Spleen (tissue), 11 donors: ENCODE measurements around the gene SNX30. TPM values are rescaled to one million over a fixed set of nuclear protein-coding genes. Genes with fewer than 3 reads are reported as not detected.

Experiments
- DNase-seq: peaks from one replicate; pipeline ENCODE4 v3.0.0-alpha.2; 2020
- H3K27ac ChIP-seq, 8 donors: fragments of 200-600 bp; sonication (generic) in 7 of 8; 1 replicate in 4 of 8; 2 replicates in 4 of 8; pipeline versions ENCODE4 v1.5.0 to v1.8.0; 2016 to 2021; ENCODE audit warnings: inconsistent platforms in 4 of 8, mild to moderate bottlenecking in 4 of 8, moderate library complexity in 1 of 8
- H3K27me3 ChIP-seq, 7 donors: fragments of 200-600 bp; sonication (generic) in 6 of 7; replicated peaks in 1 of 7; 1 replicate in 4 of 7; 2 replicates in 3 of 7; pipeline versions ENCODE4 v1.5.0 to v1.8.0; 2016 to 2021; ENCODE audit warnings: inconsistent platforms in 3 of 7, mild to moderate bottlenecking in 1 of 7
- H3K36me3 ChIP-seq, 6 donors: fragments of 200-600 bp; sonication (generic) in 5 of 6; 1 replicate in 4 of 6; 2 replicates in 2 of 6; pipeline versions ENCODE4 v1.5.0 to v1.8.0; 2016 to 2021; ENCODE audit warnings: inconsistent platforms in 2 of 6
- H3K4me1 ChIP-seq, 6 donors: fragments of 200-600 bp; sonication (generic) in 5 of 6; 1 replicate in 3 of 6; 2 replicates in 3 of 6; pipeline versions ENCODE4 v1.5.0 to v1.8.0; 2016 to 2021; ENCODE audit warnings: inconsistent platforms in 3 of 6
- H3K4me3 ChIP-seq, 8 donors: fragments of 200-600 bp; sonication (generic) in 7 of 8; 1 replicate in 4 of 8; 2 replicates in 4 of 8; pipeline versions ENCODE4 v1.5.0 to v1.8.0; 2016 to 2021; ENCODE audit warnings: inconsistent platforms in 4 of 8, mild to moderate bottlenecking in 4 of 8, moderate library complexity in 2 of 8
- H3K9me3 ChIP-seq, 8 donors: fragments of 200-600 bp; sonication (generic) in 7 of 8; 1 replicate in 4 of 8; 2 replicates in 4 of 8; pipeline versions ENCODE4 v1.5.0 to v1.8.0; 2016 to 2021; ENCODE audit warnings: inconsistent platforms in 4 of 8
- POLR2A ChIP-seq, 3 donors: fragments of 450-650 bp; IDR thresholded peaks; one replicate each; pipeline ENCODE4 v1.5.1; 2017; ENCODE audit warnings: antibody characterized with exemption in 3 of 3, mild to moderate bottlenecking in 1 of 3
- POLR2AphosphoS5 ChIP-seq, 3 donors: sonication (generic); formaldehyde crosslinking; IDR thresholded peaks; one replicate each; pipeline ENCODE4 v1.5.1; 2017; ENCODE audit warnings: antibody characterized with exemption in 3 of 3
- WGBS, 5 donors: extraction: QIAGEN DNeasy Blood & Tissue Kit in 3 of 5; methylation state at CpG; one replicate each; pipeline versions ENCODE4 v1.1.5 to v1.1.7; 2013 to 2018; 5-methylcytosine and 5-hydroxymethylcytosine counted together
- intact Hi-C: fragments of 100-400 bp; cut with DNase I; formaldehyde crosslinking; loops from one replicate; pipeline ENCODE4 v1.15.0; 2023; ENCODE audit warnings: low total_unique reads
- polyA plus RNA-seq, 3 donors: library from polyadenylated mRNA; stranded (reverse); fragments of 200-250 nt; gene quantifications; one replicate each; pipeline ENCODE4 v1.2.1, GENCODE V29; 2013
- total RNA-seq, 7 donors: library from RNA; depleted of rRNA in 3 of 7; stranded (reverse); fragments of >200 nt in 3 of 7; fragmentation: NEBNext Ultra II Directional in 4 of 7; extraction: Animal tissue kit (Norgen Biotek cat#: 25700) in 4 of 7; gene quantifications; one replicate each; pipeline versions ENCODE4 v1.1.0 to v1.2.1, GENCODE V29; 2016 to 2021
- TF ChIP-seq, protein P1 (sequence below), 11 experiments: fragments of 200-600 bp in 7 of 11; fragments of 450-650 bp in 4 of 11; sonication (generic) in 4 of 11; IDR thresholded peaks in 8 of 11; conservative IDR thresholded peaks in 3 of 11; 1 replicate in 7 of 11; 2 replicates in 4 of 11; pipeline versions ENCODE4 v1.4.0 to v1.8.0; 2016 to 2021; ENCODE audit warnings: antibody characterized with exemption in 11 of 11, inconsistent platforms in 4 of 11, mild to moderate bottlenecking in 1 of 11
- donor health status: healthy with polysubstance abuse.
- donor health status: DM: no; HTN: no; CAD: no; lungs with moderate emphysema.
- donor health status: DM: no; HTN: no; CAD: no.
- donor health status: Bipolar disorder and iron deficiency.
- donor health status: healthy.
- donor health status: DM: no; HTN: no; CAD: no.
- donor health status: DM: yes; HTN: yes; CAD: no.

SNX30 gene
- total and polyA plus RNA-seq, 10 donors: 1.2 to 23.3 (median 14.6) TPM

DNA sequence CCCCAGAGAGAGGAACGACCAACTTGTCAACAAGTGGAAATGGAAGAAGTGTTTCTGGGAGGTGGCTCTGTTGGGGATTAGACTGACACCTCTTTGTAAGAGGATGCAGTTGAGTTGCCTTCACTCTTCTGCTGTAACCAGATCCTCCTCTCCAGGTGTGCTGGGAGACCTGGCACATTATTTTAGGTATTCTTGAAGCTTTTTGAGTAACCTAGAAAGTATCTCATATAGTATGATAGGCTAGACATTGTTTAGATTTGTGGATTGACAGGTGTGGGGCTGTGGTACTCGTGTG is 21.6 kb downstream of the SNX30 start:
- Histone ChIP-seq H3K4me3 (no peak overlapping the region), H3K4me1 (peaks cover 0 to 49% (median 24%) of the 10 kb centered on the region in 6 donors), H3K9me3 (no peaks in the 10 kb centered on the region), H3K36me3 (no peaks in the 10 kb centered on the region), H3K27me3 (no peaks in the 10 kb centered on the region), H3K27ac (peak overlapping the region in 5 of 8 donors; percentile 23 to 66 (median 52))
- TF ChIP-seq, protein P1, sequence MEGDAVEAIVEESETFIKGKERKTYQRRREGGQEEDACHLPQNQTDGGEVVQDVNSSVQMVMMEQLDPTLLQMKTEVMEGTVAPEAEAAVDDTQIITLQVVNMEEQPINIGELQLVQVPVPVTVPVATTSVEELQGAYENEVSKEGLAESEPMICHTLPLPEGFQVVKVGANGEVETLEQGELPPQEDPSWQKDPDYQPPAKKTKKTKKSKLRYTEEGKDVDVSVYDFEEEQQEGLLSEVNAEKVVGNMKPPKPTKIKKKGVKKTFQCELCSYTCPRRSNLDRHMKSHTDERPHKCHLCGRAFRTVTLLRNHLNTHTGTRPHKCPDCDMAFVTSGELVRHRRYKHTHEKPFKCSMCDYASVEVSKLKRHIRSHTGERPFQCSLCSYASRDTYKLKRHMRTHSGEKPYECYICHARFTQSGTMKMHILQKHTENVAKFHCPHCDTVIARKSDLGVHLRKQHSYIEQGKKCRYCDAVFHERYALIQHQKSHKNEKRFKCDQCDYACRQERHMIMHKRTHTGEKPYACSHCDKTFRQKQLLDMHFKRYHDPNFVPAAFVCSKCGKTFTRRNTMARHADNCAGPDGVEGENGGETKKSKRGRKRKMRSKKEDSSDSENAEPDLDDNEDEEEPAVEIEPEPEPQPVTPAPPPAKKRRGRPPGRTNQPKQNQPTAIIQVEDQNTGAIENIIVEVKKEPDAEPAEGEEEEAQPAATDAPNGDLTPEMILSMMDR (IDR thresholded peaks at IDR 0.05 in 8 of 11, conservative IDR thresholded peaks at IDR 0.05 in 3 of 11): no peak
- no peak for TF ChIP-seq POLR2AphosphoS5 (IDR thresholded peaks at IDR 0.05)
- no peak for TF ChIP-seq POLR2A (IDR thresholded peaks at IDR 0.05)
- no peak for DNase-seq
- whole genome bisulfite sequencing, 5 donors: 50 to 56% (median 53%) methylated on average over 2 of the region's 2 CpGs
- intact Hi-C loops: no loop called here

DNA sequence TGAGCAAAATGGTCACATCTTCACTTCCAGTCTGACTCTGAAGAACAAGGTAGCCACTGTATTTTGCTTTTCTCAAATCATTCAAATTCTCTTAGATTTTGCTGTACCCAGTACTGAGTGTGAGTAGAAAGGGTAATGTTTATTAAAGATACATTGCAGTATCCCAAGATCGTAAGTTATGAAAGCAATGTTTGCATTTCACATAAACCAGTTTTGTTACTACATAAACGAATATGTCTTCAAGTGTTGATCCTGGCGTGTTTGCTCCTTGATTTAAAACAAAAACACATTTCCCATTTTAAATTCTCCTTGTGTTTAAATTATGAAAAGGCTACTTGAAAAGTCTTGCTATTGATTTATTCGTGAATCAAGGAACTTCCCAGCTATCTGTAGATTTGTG is 22.0 kb downstream of the SNX30 start:
- H3K9me3 ChIP-seq: no peaks in the 10 kb centered on the region
- DNase-seq: no peak
- intact Hi-C loops: no loop called here
- no peaks in the 10 kb centered on the region for H3K36me3 ChIP-seq
- H3K4me1 ChIP-seq: peaks cover 0 to 50% (median 24%) of the 10 kb centered on the region in 6 donors
- H3K27ac ChIP-seq: peak overlapping the region in 4 of 8 donors; percentile 42 to 66 (median 52)
- H3K4me3 ChIP-seq: no peak overlapping the region
- H3K27me3 ChIP-seq: no peaks in the 10 kb centered on the region
- 88 to 96% (median 92%) methylated on average over 4 of the region's 4 CpGs for WGBS, 5 donors
- TF ChIP-seq, protein P1 (IDR thresholded peaks at IDR 0.05 in 8 of 11, conservative IDR thresholded peaks at IDR 0.05 in 3 of 11): no peak
- TF ChIP-seq POLR2AphosphoS5 (IDR thresholded peaks at IDR 0.05): no peak

DNA sequence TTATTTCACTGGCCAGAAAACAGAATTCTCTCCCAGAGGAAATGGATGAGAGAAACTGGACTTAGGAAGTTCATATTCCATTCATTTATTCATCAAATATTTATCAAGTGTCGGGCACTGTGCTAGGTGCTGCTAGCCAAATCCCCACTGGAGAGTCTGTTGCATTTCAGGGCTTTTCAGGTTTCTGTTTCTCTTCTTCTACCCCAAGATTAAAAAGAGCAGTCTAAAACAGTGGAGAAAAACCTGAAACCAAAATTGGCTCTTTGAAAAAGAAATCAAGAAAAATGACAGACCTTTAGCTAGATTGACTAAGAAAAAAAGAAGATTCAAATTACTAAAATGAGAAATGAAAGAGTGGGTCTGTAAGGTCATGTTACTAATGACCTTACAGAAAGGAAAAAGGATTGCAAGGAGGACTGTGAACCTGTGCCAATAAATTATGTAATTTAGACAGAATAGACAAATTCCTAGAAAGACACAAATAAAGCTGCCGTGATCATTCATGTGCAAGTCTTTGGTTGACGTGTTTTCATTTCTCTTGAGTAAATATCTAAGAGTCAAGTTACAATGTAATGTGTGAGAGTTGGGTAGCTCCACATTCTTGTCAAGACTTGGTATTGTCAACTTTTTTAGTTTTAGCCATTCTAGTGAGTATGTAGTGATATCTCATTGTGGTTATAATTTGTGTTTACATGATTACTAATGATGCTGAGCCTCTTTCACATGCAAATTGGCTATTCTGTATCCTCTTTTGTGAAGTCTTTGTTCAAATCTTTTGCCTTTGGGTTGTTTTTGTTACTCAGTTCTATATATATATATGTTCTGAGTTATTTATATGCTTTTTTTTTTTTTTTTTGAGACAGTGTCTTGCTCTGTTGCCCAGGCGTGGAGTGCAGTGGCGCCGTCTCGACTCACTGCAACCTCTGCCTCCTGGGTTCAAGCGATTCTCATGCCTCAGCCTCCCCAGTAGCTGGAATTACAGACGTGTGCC is 23.7 kb downstream of the SNX30 start:
- Histone ChIP-seq H3K27ac (no peak overlapping the region), H3K27me3 (no peaks in the 10 kb centered on the region), H3K4me1 (peaks cover 0 to 50% (median 24%) of the 10 kb centered on the region in 6 donors), H3K36me3 (no peaks in the 10 kb centered on the region), H3K4me3 (no peak overlapping the region), H3K9me3 (no peaks in the 10 kb centered on the region)
- TF ChIP-seq POLR2A (IDR thresholded peaks at IDR 0.05) (no peak), POLR2AphosphoS5 (IDR thresholded peaks at IDR 0.05) (no peak)
- TF ChIP-seq, protein P1 (IDR thresholded peaks at IDR 0.05 in 8 of 11, conservative IDR thresholded peaks at IDR 0.05 in 3 of 11): no peak
- WGBS, 5 donors: 65 to 77% (median 71%) methylated on average over 9 of the region's 9 CpGs
- intact Hi-C loops: no loop called here
- DNase-seq: no peak

GRCh38 chr9:112777914-112778313 is 27.4 kb downstream of the SNX30 start:
- no peak for DNase-seq
- H3K27me3 ChIP-seq: no peaks in the 10 kb centered on the region

More at GRCh38 chr9:112777914-112778313, 27.4 kb downstream of the SNX30 start:
- intact Hi-C loops: no loop called here
- no peak overlapping the region for H3K4me3 ChIP-seq
- no peaks in the 10 kb centered on the region for H3K9me3 ChIP-seq
- no peak for TF ChIP-seq POLR2A (IDR thresholded peaks at IDR 0.05)
- TF ChIP-seq POLR2AphosphoS5 (IDR thresholded peaks at IDR 0.05): no peak
- TF ChIP-seq, protein P1 (IDR thresholded peaks at IDR 0.05 in 8 of 11, conservative IDR thresholded peaks at IDR 0.05 in 3 of 11): no peak
- no peak overlapping the region for H3K27ac ChIP-seq
- H3K36me3 ChIP-seq: no peaks in the 10 kb centered on the region
- peaks cover 0 to 29% (median 11%) of the 10 kb centered on the region in 6 donors for H3K4me1 ChIP-seq
